SK-N-MC (cell line): ENCODE measurements around the gene KYNU.

Experiments
- EZH2 ChIP-seq: fragments of 200-600 bp; sonication (generic); IDR thresholded peaks from one replicate; pipeline ENCODE4 v1.6.1; 2017; ENCODE audit warnings: antibody characterized with exemption
- FOXP2 ChIP-seq: optimal IDR thresholded peaks from 2 replicates; pipeline ENCODE3; 2011; ENCODE audit warnings: mild to moderate bottlenecking, moderate library complexity; ENCODE audit not compliant: insufficient read depth; ENCODE audit errors: extremely low read length, control extremely low read depth
- POLR2AphosphoS5 ChIP-seq: IDR thresholded peaks from 2 replicates; pipeline ENCODE4 v1.6.1; 2012; ENCODE audit warnings: mild to moderate bottlenecking, low read depth, low read length, borderline replicate concordance

DNA sequence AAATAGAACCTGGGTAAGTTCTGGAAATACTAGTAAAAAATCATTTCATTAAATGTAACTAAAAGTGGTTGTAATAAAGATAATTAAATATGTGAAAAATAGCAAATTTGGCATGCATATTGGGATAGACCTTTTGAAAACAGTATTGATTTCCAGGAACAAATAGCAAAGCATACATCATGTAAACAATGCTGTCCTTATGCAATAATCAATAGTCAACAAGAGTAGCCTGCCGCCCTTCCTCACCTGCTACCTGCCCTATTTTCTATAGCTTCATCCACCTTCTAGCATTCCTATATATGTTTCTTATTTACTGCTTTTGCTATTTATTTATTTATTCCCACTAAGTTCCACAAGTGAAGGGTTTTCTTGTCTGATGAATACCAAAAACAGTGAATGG, 35.1 kb upstream of the KYNU start:
- TF ChIP-seq POLR2AphosphoS5 (no peak), EZH2 (no peak), FOXP2 (no peak)
